Vagina (tissue), 2 donors: ENCODE data around the gene SNX22.

Experiments
- POLR2A ChIP-seq, 2 donors: fragments of 450-650 bp; IDR thresholded peaks; one replicate each; pipeline ENCODE4 v1.6.1; 2017; ENCODE audit warnings: antibody characterized with exemption in 2 of 2, mild to moderate bottlenecking in 2 of 2, moderate library complexity in 2 of 2
- POLR2AphosphoS5 ChIP-seq, 2 donors: sonication (generic); formaldehyde crosslinking; IDR thresholded peaks; one replicate each; pipeline ENCODE4 v1.9.0; 2017; ENCODE audit warnings: antibody characterized with exemption in 2 of 2, mild to moderate bottlenecking in 2 of 2, low read depth in 1 of 2; ENCODE audit not compliant: insufficient read depth in 1 of 2
- TF ChIP-seq, protein P1 (sequence below), 3 experiments: fragments of 450-650 bp in 2 of 3; fragments of 200-600 bp in 1 of 3; sonication (generic) in 1 of 3; IDR thresholded peaks; one replicate each; pipeline ENCODE4 v1.5.1; 2017 to 2019; ENCODE audit warnings: antibody characterized with exemption in 3 of 3, mild to moderate bottlenecking in 2 of 3, moderate library complexity in 2 of 3

DNA sequence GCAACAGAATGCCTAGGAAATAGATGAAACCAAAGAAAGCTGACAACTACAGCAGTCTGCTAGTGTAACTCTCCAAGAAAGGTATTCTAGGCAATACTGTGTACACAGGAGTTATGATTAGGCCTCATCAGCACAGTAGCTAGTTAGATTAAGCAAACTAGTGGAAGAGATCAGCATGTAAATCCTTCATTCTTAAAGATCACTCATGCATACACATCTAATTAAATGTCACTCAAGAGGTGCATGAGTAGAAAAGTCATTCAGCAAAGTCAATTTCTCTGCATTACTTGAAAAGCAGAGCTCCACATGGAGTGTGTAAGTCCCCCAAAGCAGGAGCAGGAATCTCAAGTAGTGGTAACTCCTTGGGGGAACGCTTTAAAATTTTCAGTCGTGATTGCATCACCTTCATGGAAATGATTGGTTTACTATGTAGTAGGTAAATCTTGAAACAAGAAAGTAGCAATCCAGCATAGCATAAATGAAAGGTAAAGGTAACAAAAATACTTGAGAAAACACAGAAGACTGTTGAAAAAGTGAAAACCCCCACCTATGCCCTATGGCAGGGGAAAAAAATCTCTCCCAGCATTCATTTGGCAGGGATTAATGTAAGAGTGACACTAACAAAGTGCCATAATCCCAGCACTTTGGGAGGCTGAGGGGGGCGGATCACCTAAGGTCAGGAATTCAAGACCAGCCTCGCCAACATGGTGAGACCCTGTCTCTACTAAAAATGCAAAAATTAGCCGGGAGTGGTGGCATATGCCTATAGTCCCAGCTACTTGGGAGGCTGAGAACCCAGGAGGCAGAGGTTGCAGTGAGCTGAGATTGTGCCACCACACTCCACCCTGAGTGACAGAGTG, 40.7 kb downstream of the SNX22 start:
- TF ChIP-seq, protein P1, sequence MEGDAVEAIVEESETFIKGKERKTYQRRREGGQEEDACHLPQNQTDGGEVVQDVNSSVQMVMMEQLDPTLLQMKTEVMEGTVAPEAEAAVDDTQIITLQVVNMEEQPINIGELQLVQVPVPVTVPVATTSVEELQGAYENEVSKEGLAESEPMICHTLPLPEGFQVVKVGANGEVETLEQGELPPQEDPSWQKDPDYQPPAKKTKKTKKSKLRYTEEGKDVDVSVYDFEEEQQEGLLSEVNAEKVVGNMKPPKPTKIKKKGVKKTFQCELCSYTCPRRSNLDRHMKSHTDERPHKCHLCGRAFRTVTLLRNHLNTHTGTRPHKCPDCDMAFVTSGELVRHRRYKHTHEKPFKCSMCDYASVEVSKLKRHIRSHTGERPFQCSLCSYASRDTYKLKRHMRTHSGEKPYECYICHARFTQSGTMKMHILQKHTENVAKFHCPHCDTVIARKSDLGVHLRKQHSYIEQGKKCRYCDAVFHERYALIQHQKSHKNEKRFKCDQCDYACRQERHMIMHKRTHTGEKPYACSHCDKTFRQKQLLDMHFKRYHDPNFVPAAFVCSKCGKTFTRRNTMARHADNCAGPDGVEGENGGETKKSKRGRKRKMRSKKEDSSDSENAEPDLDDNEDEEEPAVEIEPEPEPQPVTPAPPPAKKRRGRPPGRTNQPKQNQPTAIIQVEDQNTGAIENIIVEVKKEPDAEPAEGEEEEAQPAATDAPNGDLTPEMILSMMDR (IDR thresholded peaks at IDR 0.05) = no peak
- no peak for TF ChIP-seq POLR2A (IDR thresholded peaks at IDR 0.05)
- TF ChIP-seq POLR2AphosphoS5 (IDR thresholded peaks at IDR 0.05; ENCODE audit: insufficient read depth in 1 of 2, low read depth in 1 of 2) = no peak
